K562 (cell line): Measurements from ENCODE around the gene ARPC4. TPM values are rescaled to one million over a fixed set of nuclear protein-coding genes. Genes with fewer than 3 reads are reported as not detected.
A peak's percentile ranks its signal among the peaks of the same experiment; 100 is the strongest.

Source experiments
- BDP1 ChIP-seq: IDR thresholded peaks from 3 replicates; pipeline ENCODE4 v1.6.1; 2011; ENCODE audit not compliant: insufficient read length, insufficient read depth
- CHD2 ChIP-seq: IDR thresholded peaks from 2 replicates; pipeline ENCODE4 v1.6.1; 2011; ENCODE audit warnings: low read depth, low read length
- ILF3 ChIP-seq: fragments of 450-650 bp; IDR thresholded peaks from 2 replicates; pipeline ENCODE4 v1.6.1; 2018; ENCODE audit warnings: antibody characterized with exemption, mild to moderate bottlenecking, moderate library complexity, borderline replicate concordance
- KLF1 ChIP-seq: fragments of 450-650 bp; IDR thresholded peaks from 2 replicates; pipeline ENCODE4 v1.6.1; 2016; ENCODE audit warnings: missing genetic modification characterization, missing compliant biosample characterization
- PPARD ChIP-seq: fragments of 250-450 bp; sonication (Bioruptor Pico); IDR thresholded peaks from 2 replicates; pipeline ENCODE4 v1.8.0; 2022; ENCODE audit warnings: inconsistent platforms, mild to moderate bottlenecking, moderate library complexity
- RAD51 ChIP-seq: fragments of 450-650 bp; IDR thresholded peaks from 2 replicates; pipeline ENCODE4 v1.7.1; 2016; ENCODE audit warnings: low read depth, mild to moderate bottlenecking, borderline replicate concordance
- RHOXF2B ChIP-seq: fragments of 250-450 bp; sonication (Bioruptor Pico); conservative IDR thresholded peaks from 2 replicates; pipeline ENCODE4 v1.5.1; 2021
- SAFB2 ChIP-seq: fragments of 200-400 bp; formaldehyde crosslinking; IDR thresholded peaks from 2 replicates; pipeline ENCODE4 v1.6.1; 2018; ENCODE audit warnings: borderline replicate concordance, low read length, low read depth, moderate library complexity; ENCODE audit not compliant: severe bottlenecking
- TSC22D4 ChIP-seq: fragments of 450-650 bp; IDR thresholded peaks from 2 replicates; pipeline ENCODE4 v1.6.1; 2016; ENCODE audit warnings: missing genetic modification characterization, missing biosample characterization, control low read depth
- ZBTB17 ChIP-seq: fragments of 450-650 bp; formaldehyde crosslinking; IDR thresholded peaks from 2 replicates; pipeline ENCODE4 v1.4.0; 2020; ENCODE audit warnings: mild to moderate bottlenecking
- ZKSCAN3 ChIP-seq: fragments of 250-450 bp; sonication (Bioruptor Pico); IDR thresholded peaks from 2 replicates; pipeline ENCODE4 v1.4.0; 2020
- ZNF165 ChIP-seq: fragments of 250-450 bp; sonication (Bioruptor Pico); IDR thresholded peaks from 2 replicates; pipeline ENCODE4 v1.4.0; 2020; ENCODE audit warnings: borderline replicate concordance
- ZNF785 ChIP-seq: fragments of 250-450 bp; sonication (Bioruptor Pico); IDR thresholded peaks from 2 replicates; pipeline ENCODE4 v1.4.0; 2020; ENCODE audit warnings: mild to moderate bottlenecking
- polyA plus RNA-seq, 8 experiments: library from polyadenylated mRNA; depleted of rRNA in 4 of 8; stranded (reverse) in 5 of 8; unstranded in 3 of 8; fragments of >200 nt; fragmentation: Nextera tagmentation in 2 of 8; fragmentation: Illumina TruSeq in 1 of 8; extraction: Ambion mirVana in 2 of 8; extraction: Trizol in 1 of 8; gene quantifications; 2 replicates each; pipeline versions ENCODE4 v1.2.1 to v1.2.3, GENCODE V29; 2011 to 2014; ENCODE audit warnings: inconsistent platforms in 1 of 8, missing spikeins in 1 of 8
- total RNA-seq, 7 experiments: library from RNA; depleted of rRNA in 6 of 7; stranded (reverse); fragments of >200 nt in 6 of 7; fragmentation: Illumina TruSeq in 2 of 7; extraction: Trizol in 2 of 7; gene quantifications; 2 replicates each; pipeline versions ENCODE4 v1.2.1 to v1.2.3, GENCODE V29; 2011 to 2021; ENCODE audit warnings: low replicate concordance in 1 of 7
- TF ChIP-seq, protein P1 (sequence below), 2 experiments: fragments of 450-650 bp in 1 of 2; IDR thresholded peaks; 2 replicates each; pipeline ENCODE4 v1.6.1; 2011 to 2017; ENCODE audit warnings: low read depth in 2 of 2, antibody characterized with exemption in 1 of 2, borderline replicate concordance in 1 of 2, low read length in 1 of 2, mild to moderate bottlenecking in 1 of 2, mixed read lengths in 1 of 2; ENCODE audit not compliant: control insufficient read depth in 1 of 2
- TF ChIP-seq, protein P2 (sequence below), 2 experiments: fragments of 450-650 bp; IDR thresholded peaks; 2 replicates each; pipeline ENCODE4 v1.6.1; 2018; ENCODE audit warnings: mild to moderate bottlenecking in 2 of 2, low read depth in 1 of 2; ENCODE audit not compliant: partially characterized antibody in 2 of 2
- TF ChIP-seq, protein P3 (sequence below): fragments of 450-650 bp; IDR thresholded peaks from 2 replicates; pipeline ENCODE4 v1.6.1; 2018; ENCODE audit warnings: mild to moderate bottlenecking, low read depth; ENCODE audit not compliant: partially characterized antibody
- TF ChIP-seq, protein P4 (sequence below), 2 experiments: IDR thresholded peaks; 2 replicates each; pipeline ENCODE4 v1.6.1; 2012; ENCODE audit warnings: improper control_type of control experiment in 2 of 2, low read depth in 2 of 2, low read length in 2 of 2, borderline replicate concordance in 1 of 2

ARPC4 gene
- total and polyA plus RNA-seq, 9 of the 15 experiments (the other 6 are each of a cell fraction or from before 2014, with no cell fraction given): 20.1 to 153 (median 119) TPM

DNA sequence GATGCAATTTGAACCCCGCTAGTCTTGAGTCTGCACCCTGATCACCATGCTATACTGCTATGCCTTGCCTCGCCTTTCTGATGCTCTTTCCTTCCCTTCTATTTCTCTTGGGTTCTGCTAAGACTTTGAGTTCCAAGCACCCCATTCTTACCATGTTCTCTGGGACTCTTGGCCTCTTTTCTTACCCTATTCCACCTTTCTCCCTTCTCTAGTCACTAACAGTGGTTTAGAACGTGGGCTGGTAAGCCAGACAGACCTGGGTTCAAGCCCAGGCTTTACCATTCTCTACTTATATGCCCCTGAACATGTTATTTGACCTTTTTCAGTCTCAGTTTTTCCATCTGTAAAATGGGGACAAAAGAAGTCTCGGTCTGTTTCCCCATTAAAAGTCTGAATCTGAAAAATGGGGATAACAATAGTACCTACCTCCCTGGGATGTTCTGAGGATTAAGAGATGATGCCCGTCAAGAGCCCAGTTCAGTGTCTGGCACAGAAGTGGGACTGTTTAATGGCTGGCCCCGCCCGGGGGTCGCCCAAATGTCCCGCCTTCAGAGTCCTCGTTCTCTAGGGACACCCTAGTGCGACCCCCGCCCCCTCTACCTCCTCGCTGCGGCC is 985 bp upstream of the ARPC4 start (continued):
- TF ChIP-seq, protein P1, sequence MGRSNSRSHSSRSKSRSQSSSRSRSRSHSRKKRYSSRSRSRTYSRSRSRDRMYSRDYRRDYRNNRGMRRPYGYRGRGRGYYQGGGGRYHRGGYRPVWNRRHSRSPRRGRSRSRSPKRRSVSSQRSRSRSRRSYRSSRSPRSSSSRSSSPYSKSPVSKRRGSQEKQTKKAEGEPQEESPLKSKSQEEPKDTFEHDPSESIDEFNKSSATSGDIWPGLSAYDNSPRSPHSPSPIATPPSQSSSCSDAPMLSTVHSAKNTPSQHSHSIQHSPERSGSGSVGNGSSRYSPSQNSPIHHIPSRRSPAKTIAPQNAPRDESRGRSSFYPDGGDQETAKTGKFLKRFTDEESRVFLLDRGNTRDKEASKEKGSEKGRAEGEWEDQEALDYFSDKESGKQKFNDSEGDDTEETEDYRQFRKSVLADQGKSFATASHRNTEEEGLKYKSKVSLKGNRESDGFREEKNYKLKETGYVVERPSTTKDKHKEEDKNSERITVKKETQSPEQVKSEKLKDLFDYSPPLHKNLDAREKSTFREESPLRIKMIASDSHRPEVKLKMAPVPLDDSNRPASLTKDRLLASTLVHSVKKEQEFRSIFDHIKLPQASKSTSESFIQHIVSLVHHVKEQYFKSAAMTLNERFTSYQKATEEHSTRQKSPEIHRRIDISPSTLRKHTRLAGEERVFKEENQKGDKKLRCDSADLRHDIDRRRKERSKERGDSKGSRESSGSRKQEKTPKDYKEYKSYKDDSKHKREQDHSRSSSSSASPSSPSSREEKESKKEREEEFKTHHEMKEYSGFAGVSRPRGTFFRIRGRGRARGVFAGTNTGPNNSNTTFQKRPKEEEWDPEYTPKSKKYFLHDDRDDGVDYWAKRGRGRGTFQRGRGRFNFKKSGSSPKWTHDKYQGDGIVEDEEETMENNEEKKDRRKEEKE (IDR thresholded peaks at IDR 0.05; ENCODE audit: borderline replicate concordance in 1 of 2, control insufficient read depth in 1 of 2, low read depth in 2 of 2, low read length in 1 of 2): no peak
- TF ChIP-seq, protein P2, sequence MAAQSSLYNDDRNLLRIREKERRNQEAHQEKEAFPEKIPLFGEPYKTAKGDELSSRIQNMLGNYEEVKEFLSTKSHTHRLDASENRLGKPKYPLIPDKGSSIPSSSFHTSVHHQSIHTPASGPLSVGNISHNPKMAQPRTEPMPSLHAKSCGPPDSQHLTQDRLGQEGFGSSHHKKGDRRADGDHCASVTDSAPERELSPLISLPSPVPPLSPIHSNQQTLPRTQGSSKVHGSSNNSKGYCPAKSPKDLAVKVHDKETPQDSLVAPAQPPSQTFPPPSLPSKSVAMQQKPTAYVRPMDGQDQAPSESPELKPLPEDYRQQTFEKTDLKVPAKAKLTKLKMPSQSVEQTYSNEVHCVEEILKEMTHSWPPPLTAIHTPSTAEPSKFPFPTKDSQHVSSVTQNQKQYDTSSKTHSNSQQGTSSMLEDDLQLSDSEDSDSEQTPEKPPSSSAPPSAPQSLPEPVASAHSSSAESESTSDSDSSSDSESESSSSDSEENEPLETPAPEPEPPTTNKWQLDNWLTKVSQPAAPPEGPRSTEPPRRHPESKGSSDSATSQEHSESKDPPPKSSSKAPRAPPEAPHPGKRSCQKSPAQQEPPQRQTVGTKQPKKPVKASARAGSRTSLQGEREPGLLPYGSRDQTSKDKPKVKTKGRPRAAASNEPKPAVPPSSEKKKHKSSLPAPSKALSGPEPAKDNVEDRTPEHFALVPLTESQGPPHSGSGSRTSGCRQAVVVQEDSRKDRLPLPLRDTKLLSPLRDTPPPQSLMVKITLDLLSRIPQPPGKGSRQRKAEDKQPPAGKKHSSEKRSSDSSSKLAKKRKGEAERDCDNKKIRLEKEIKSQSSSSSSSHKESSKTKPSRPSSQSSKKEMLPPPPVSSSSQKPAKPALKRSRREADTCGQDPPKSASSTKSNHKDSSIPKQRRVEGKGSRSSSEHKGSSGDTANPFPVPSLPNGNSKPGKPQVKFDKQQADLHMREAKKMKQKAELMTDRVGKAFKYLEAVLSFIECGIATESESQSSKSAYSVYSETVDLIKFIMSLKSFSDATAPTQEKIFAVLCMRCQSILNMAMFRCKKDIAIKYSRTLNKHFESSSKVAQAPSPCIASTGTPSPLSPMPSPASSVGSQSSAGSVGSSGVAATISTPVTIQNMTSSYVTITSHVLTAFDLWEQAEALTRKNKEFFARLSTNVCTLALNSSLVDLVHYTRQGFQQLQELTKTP (IDR thresholded peaks at IDR 0.05; ENCODE audit: low read depth in 1 of 2, partially characterized antibody in 2 of 2): peak in 1 of 2 experiments; percentile 27
- TF ChIP-seq PPARD (no peak), RAD51 (no peak), ZKSCAN3 (no peak), ZBTB17 (no peak), SAFB2 (no peak), ZNF785 (CRISPR knock-in tag) (no peak), RHOXF2B (CRISPR knock-in tag) (no peak), ZNF165 (CRISPR knock-in tag) (no peak), BDP1 (no peak), ILF3 (no peak), CHD2 (no peak), KLF1 (tag) (no peak), TSC22D4 (tag) (no peak)
- TF ChIP-seq, protein P3, sequence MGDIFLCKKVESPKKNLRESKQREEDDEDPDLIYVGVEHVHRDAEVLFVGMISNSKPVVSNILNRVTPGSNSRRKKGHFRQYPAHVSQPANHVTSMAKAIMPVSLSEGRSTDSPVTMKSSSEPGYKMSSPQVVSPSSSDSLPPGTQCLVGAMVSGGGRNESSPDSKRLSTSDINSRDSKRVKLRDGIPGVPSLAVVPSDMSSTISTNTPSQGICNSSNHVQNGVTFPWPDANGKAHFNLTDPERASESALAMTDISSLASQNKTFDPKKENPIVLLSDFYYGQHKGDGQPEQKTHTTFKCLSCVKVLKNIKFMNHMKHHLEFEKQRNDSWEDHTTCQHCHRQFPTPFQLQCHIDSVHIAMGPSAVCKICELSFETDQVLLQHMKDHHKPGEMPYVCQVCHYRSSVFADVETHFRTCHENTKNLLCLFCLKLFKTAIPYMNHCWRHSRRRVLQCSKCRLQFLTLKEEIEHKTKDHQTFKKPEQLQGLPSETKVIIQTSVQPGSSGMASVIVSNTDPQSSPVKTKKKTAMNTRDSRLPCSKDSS: no peak
- TF ChIP-seq, protein P4, sequence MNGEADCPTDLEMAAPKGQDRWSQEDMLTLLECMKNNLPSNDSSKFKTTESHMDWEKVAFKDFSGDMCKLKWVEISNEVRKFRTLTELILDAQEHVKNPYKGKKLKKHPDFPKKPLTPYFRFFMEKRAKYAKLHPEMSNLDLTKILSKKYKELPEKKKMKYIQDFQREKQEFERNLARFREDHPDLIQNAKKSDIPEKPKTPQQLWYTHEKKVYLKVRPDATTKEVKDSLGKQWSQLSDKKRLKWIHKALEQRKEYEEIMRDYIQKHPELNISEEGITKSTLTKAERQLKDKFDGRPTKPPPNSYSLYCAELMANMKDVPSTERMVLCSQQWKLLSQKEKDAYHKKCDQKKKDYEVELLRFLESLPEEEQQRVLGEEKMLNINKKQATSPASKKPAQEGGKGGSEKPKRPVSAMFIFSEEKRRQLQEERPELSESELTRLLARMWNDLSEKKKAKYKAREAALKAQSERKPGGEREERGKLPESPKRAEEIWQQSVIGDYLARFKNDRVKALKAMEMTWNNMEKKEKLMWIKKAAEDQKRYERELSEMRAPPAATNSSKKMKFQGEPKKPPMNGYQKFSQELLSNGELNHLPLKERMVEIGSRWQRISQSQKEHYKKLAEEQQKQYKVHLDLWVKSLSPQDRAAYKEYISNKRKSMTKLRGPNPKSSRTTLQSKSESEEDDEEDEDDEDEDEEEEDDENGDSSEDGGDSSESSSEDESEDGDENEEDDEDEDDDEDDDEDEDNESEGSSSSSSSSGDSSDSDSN (IDR thresholded peaks at IDR 0.05; ENCODE audit: borderline replicate concordance in 1 of 2, low read depth in 2 of 2, low read length in 2 of 2): no peak
